Prostate gland (tissue), 2 donors: Measurements from ENCODE around the gene MAGEB4. TPM values are rescaled to one million over a fixed set of nuclear protein-coding genes. Genes with fewer than 3 reads are reported as not detected.

Experiments used
- DNase-seq: peaks from one replicate; pipeline ENCODE4 v3.0.0-alpha.2; 2019; ENCODE audit warnings: low spot score
- H3K27ac ChIP-seq, 2 donors: fragments of 200-600 bp; sonication (generic); 2 replicates each; pipeline ENCODE4 v1.5.1; 2017 to 2019
- H3K27me3 ChIP-seq: fragments of 200-600 bp; sonication (generic); replicated peaks from 2 replicates; pipeline ENCODE4 v1.5.1; 2019; ENCODE audit not compliant: insufficient read depth
- H3K36me3 ChIP-seq, 2 donors: fragments of 200-600 bp; sonication (generic); 1 replicate in 1 of 2; 2 replicates in 1 of 2; pipeline versions ENCODE4 v1.5.1 to v1.8.1; 2017 to 2019
- H3K4me1 ChIP-seq: fragments of 200-600 bp; sonication (generic); replicated peaks from 2 replicates; pipeline ENCODE4 v1.5.1; 2019
- H3K4me3 ChIP-seq, 2 donors: fragments of 200-600 bp; sonication (generic); 2 replicates each; pipeline ENCODE4 v1.5.1; 2017 to 2019
- H3K9me3 ChIP-seq: fragments of 200-600 bp; sonication (generic); 2 replicates; pipeline ENCODE4 v1.5.1; 2017
- CTCF ChIP-seq, 4 experiments: fragments of 200-600 bp in 2 of 4; fragments of 450-650 bp in 2 of 4; sonication (generic) in 2 of 4; IDR thresholded peaks; 1 replicate in 3 of 4; 2 replicates in 1 of 4; pipeline ENCODE4 v1.5.1; 2016 to 2019; ENCODE audit warnings: antibody characterized with exemption in 4 of 4, mild to moderate bottlenecking in 2 of 4, moderate library complexity in 2 of 4
- POLR2A ChIP-seq: fragments of 450-650 bp; IDR thresholded peaks from one replicate; pipeline ENCODE4 v1.6.1; 2016; ENCODE audit warnings: antibody characterized with exemption, mild to moderate bottlenecking
- POLR2AphosphoS5 ChIP-seq: sonication (generic); formaldehyde crosslinking; IDR thresholded peaks from one replicate; pipeline ENCODE4 v1.6.1; 2017; ENCODE audit warnings: antibody characterized with exemption
- WGBS: methylation state at CpG from one replicate; pipeline ENCODE4 v1.1.5; 2018; 5-methylcytosine and 5-hydroxymethylcytosine counted together
- intact Hi-C: fragments of 100-400 bp; cut with DNase I; formaldehyde crosslinking; loops from one replicate; pipeline ENCODE4 v1.14.2; 2022
- total RNA-seq, 2 donors: library from RNA; depleted of rRNA; stranded (reverse); fragments of >200 nt; gene quantifications; one replicate each; pipeline ENCODE4 v1.1.0, GENCODE V29; 2016

MAGEB4 gene
- total RNA-seq, 2 donors from 2014 or later, result 3.6 TPM; not detected in 1

DNA sequence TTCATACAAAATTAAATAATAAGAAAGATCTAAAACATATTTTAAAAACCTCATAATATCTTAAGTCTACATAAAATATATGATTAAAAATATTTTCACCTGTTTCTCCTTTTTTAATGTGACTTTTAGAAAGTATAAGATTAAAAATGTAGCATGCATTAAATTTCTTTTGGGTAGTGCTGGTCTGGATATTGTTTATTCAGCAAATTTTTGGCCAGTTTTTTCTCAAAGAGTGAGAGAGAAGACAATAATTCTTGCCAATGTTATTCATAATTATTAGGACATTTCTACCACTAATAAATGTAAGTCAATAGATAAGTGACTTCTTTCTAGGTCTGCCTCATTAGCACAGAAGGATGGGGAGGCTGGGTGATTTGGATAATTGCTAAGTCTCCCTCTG, 19.2 kb downstream of the MAGEB4 start:
- intact Hi-C loops, result no loop called here
- Histone ChIP-seq H3K27me3 (no peaks in the 10 kb centered on the region), H3K4me1 (no peaks in the 10 kb centered on the region), H3K27ac (no peak overlapping the region), H3K36me3 (no peaks in the 10 kb centered on the region), H3K9me3 (no peaks in the 10 kb centered on the region), H3K4me3 (no peak overlapping the region)
- no peak for DNase-seq
- TF ChIP-seq POLR2AphosphoS5 (no peak), POLR2A (no peak), CTCF (IDR thresholded peaks at IDR 0.05) (no peak)

DNA sequence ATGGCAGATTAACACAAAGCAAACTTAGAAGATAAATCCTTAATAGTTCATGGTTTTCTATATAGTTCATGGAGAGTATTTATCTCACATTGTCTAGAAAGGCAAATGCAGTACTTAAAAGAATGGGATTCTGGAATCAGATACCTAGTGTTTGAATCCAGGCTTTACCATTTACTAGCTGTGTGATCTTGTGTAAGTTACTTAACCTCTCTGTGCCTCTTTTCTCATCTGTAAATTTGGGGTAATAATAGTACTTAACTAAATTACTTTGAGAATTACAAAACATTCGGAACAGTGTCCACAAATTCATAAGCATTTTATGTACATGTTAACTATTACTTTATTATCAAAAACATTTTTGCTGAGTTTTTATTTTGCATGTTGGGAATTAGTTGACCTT, 21.0 kb downstream of the MAGEB4 start:
- Histone ChIP-seq H3K36me3 (no peaks in the 10 kb centered on the region), H3K4me3 (no peak overlapping the region), H3K9me3 (no peaks in the 10 kb centered on the region), H3K27me3 (no peaks in the 10 kb centered on the region), H3K4me1 (no peaks in the 10 kb centered on the region), H3K27ac (no peak overlapping the region)
- intact Hi-C loops, result no loop called here
- 92% methylated on average over 1 of the region's 1 CpG for WGBS
- TF ChIP-seq CTCF (IDR thresholded peaks at IDR 0.05) (no peak), POLR2A (no peak), POLR2AphosphoS5 (no peak)
- DNase-seq, result no peak

DNA sequence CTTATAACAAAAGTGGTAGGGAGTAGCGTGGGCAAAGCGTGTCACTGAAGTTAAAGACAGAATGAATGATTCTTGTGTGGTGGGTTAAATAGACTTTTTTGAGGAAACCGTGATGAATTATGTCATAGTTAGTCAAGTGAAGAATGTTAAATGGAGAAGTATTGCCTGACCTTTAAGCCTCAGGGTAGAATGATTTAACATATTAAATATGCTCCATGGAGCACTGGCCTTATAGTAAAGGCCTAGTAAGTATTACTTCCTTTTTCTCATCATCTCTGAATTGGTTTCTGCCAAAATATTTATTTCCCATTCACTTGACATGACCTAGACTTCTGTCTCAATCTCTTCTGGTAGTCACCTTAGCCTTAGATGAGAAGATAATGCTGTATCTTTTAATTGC, 28.8 kb downstream of the MAGEB4 start:
- Histone ChIP-seq H3K4me1 (no peaks in the 10 kb centered on the region), H3K27me3 (no peaks in the 10 kb centered on the region), H3K36me3 (no peaks in the 10 kb centered on the region), H3K4me3 (no peak overlapping the region), H3K9me3 (no peaks in the 10 kb centered on the region), H3K27ac (no peak overlapping the region)
- no peak for DNase-seq
- TF ChIP-seq CTCF (IDR thresholded peaks at IDR 0.05) (no peak), POLR2A (no peak), POLR2AphosphoS5 (no peak)
- 97% methylated on average over 3 of the region's 3 CpGs for WGBS
- intact Hi-C loops, result loop anchor here (10.0 kb wide), 1 partner anchor 234 kb away; no protein-coding TSS in a partner anchor

GRCh38 chrX:30275498-30275897, 33.7 kb downstream of the MAGEB4 start:
- Histone ChIP-seq H3K36me3 (no peaks in the 10 kb centered on the region), H3K9me3 (no peaks in the 10 kb centered on the region), H3K27me3 (no peaks in the 10 kb centered on the region), H3K4me3 (no peak overlapping the region), H3K27ac (no peak overlapping the region), H3K4me1 (no peaks in the 10 kb centered on the region)
- intact Hi-C loops, result loop anchor here (10.0 kb wide), 1 partner anchor 229 kb away; no protein-coding TSS in a partner anchor
- TF ChIP-seq CTCF (IDR thresholded peaks at IDR 0.05) (peak in 1 of 4 experiments; percentile 32), POLR2AphosphoS5 (no peak), POLR2A (no peak)
- 27% methylated on average over 1 of the region's 1 CpG for WGBS
- DNase-seq, result no peak

GRCh38 chrX:30278365-30278764, 36.6 kb downstream of the MAGEB4 start:
- intact Hi-C loops, result loop anchor here (10.0 kb wide), 1 partner anchor 226 kb away; no protein-coding TSS in a partner anchor
- H3K4me3 ChIP-seq, result no peak overlapping the region
- no peak overlapping the region for H3K27ac ChIP-seq
- no peaks in the 10 kb centered on the region for H3K27me3 ChIP-seq
- no peaks in the 10 kb centered on the region for H3K36me3 ChIP-seq
- H3K4me1 ChIP-seq, result no peaks in the 10 kb centered on the region
- DNase-seq, result no peak
- no peak for TF ChIP-seq CTCF (IDR thresholded peaks at IDR 0.05)
- TF ChIP-seq POLR2A, result no peak
- H3K9me3 ChIP-seq, result no peaks in the 10 kb centered on the region
- 0% methylated on average over 1 of the region's 1 CpG for WGBS
